Stimulated activated CD4-positive, alpha-beta T cell treated with anti-CD3 and anti-CD28 coated beads, Interleukin-1b, Interleukin-23, amount 100 ng/mL, for 48 hours (primary cell): Measurements from ENCODE around the gene RELB.
"Not testable (repeated sequence)": the region's sequence is repeated elsewhere in the genome, so short reads cannot be mapped to it uniquely, and the experiment has no call there.

Source experiments
- DNase-seq: peaks from one replicate; pipeline ENCODE4 v3.0.0-alpha.2; 2020

RELB gene, protein sequence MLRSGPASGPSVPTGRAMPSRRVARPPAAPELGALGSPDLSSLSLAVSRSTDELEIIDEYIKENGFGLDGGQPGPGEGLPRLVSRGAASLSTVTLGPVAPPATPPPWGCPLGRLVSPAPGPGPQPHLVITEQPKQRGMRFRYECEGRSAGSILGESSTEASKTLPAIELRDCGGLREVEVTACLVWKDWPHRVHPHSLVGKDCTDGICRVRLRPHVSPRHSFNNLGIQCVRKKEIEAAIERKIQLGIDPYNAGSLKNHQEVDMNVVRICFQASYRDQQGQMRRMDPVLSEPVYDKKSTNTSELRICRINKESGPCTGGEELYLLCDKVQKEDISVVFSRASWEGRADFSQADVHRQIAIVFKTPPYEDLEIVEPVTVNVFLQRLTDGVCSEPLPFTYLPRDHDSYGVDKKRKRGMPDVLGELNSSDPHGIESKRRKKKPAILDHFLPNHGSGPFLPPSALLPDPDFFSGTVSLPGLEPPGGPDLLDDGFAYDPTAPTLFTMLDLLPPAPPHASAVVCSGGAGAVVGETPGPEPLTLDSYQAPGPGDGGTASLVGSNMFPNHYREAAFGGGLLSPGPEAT

DNA sequence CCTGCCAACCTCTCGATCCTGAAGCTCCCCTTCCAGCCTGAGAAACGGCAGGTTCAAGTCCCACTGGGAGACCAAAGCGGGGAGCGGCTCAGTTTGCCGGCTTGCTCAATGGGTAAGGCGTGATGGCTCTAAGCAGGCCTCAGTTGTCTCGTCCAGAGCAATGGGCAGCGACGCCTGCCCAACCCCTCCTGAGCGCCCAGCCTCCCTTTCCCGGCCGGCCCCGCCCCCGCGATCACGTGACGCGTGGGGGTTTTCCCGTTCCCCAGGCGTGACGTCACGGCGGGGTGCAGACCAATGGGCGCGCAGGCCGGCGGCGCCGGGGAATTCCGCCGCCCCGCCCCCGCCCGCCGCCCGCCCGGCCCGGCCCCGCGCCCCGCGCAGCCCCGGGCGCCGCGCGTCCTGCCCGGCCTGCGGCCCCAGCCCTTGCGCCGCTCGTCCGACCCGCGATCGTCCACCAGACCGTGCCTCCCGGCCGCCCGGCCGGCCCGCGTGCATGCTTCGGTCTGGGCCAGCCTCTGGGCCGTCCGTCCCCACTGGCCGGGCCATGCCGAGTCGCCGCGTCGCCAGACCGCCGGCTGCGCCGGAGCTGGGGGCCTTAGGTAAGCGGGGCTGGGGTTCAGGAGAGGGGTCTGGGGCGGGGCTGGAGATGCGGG is at the start of gene RELB:
RELB (plus strand) TSS at position 378 of the 653 bp plus-strand sequence; CDS start at position 494, 116 bp downstream.
- DNase-seq, result peak; percentile 95

DNA sequence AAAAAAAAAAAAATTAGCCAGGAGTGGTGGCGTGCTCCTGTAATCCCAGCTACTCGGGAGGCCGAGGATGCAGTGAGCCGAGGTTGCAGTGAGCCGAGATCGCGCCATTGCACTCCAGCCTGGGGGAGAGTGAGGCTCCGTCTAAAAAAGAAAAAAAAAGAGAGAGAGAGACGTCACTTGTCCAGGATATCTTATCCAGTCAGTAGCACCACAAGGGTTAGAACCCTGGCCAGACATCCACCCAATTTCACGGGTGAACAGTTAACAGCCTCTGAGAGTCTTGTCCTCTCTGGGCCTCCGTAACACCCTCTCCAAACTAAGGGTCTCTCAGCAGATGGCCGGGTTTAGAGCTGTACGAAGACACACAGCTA is 47.0 kb upstream of the RELB start:
- no peak for DNase-seq

DNA sequence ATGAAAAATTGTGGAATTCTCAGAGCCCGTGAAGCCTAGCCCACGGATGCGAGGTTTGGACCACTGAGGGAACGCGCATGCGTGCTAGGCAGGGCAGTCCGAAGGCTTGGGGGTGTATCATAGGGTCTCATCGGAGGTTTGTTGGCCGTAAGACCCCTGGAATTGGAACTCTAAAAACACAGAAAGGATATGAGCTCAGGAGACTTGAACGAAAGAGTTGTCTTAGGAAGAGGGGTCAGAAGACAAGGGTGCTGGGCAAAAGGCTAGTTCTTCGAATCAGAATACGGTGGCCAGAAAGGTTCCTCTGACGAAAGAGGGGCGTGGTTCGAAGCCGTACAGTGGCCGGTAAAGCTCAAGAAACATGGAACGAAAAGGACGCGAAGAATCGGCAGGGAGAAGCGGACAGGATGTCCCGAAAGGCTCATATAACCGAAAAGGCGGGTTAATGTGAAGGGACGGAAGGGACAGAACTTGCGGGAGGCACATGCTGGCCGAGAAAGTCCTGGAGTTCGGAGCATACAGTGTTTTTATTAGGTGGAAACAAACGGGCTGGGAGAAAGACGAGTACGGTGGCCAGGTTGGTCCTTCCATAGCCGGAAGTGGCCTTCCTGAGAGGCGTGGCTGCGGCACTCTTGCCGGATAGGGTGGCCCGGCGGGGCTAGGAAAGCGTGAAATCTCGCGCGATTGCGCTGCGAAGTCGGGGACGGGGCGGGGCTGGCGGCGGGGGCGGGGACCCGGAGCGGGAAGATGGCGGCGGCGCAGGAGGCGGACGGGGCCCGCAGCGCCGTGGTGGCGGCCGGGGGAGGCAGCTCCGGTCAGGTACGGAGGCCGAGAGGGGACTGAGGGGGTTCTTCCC is 46.4 kb upstream of the RELB start, which contains the start of gene CLPTM1:
CLPTM1 (plus strand) TSS at position 732 of the 856 bp plus-strand sequence; CDS start at position 748, 16 bp downstream.
- DNase-seq, result peak; percentile 97

DNA sequence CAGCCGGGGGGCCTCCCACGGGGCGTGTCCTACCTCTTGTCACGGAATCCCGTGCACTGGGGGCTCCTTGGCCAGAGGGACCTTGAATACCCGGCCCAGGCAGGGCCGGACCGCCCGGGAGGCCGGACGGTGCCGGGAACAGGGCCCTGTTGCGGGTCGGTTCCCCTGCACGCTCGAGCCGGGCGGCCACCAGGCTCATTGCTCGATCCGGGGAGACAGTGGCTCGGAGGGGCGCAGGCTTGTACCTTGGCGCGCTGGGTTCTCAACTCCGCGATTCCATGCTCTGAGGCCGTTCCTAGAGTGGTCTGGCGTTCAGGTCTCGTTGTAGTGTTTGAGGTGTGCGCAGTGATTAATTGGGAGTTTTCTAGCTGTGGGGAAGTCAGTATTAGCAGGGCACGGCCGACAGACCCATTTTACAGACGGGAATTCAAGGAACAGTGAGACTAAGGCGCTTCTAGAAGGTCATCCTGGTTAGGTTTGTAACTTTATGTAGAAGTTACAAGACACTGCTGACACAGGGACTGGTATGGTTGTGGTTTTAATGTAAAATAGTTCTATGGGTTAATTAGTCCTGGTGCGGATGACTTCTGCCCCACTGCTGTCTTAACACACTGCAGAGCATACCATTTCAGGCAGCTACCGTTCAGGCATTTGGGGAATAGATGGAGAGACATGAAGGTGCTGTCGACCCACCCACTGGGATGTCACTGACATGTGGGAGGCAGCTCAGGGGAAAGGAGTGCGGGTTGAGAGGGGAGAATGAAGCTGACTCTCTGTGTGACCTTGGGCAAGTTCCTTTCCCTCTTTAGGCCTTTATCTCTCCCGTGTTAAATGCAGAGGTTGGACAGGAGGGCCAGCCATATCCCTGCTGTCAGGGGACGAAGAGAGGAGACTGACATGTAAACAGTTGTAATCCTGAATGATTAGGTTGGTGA is 45.5 kb upstream of the RELB start:
- DNase-seq, result no peak

DNA sequence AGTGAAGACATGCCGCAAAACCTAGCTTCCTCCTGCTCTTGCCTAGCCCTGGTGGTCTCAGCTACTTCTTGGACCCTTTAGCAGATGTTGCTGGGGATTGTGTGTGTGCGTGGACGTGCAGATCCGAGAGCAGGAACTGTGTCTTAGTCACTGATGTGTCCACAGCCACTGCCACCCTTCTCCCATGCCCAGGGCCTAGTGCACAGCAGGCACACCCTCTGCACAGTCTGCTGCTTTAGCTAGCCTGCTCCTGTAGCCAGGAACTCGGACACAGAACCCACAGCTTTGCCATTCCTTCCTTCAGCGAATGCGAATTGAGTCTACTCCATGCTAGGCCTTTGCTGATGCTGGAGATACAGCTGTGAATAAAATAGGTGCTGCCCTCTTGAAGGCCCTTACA is 43.7 kb upstream of the RELB start:
- DNase-seq, result no peak

DNA sequence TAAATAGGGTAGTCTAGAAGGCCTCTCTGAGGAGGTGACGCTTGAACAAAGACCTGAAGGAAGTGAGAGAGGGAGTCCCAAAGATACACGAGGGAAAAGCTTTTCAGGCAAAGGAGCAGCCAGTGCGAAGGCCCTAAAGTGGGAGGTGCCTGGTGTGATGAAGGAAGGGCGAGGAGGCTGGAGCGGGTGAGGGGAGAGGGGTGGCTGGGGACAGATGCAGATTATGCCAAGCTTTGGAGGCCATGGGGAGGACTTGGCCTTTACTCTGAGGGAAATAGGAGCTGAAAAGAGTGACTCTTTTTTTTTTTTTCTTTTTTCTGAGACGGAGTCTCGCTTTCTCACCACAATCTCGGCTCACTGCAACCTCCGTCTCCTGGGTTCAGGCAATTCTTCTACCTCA is 43.2 kb upstream of the RELB start:
- DNase-seq, result no peak

DNA sequence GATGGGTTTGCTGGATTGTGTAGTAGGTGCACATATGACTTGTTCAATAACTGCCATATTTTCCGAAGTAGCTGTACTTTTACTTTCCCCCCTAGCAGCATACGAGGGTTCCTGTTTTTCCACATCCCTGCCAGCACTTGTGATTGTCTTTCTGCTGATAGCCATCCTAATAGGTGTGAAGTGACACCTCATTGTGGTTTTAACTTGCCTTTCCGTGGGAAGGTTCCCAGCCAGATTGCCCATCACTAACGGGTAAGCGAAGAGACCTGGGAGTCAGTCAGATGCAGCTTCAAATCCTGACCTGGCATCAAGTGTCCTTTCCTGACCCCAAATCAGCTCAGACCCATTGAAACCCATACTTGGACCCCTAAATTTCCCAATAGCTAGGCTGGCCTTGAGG is 41.6 kb upstream of the RELB start:
- DNase-seq, result no peak

DNA sequence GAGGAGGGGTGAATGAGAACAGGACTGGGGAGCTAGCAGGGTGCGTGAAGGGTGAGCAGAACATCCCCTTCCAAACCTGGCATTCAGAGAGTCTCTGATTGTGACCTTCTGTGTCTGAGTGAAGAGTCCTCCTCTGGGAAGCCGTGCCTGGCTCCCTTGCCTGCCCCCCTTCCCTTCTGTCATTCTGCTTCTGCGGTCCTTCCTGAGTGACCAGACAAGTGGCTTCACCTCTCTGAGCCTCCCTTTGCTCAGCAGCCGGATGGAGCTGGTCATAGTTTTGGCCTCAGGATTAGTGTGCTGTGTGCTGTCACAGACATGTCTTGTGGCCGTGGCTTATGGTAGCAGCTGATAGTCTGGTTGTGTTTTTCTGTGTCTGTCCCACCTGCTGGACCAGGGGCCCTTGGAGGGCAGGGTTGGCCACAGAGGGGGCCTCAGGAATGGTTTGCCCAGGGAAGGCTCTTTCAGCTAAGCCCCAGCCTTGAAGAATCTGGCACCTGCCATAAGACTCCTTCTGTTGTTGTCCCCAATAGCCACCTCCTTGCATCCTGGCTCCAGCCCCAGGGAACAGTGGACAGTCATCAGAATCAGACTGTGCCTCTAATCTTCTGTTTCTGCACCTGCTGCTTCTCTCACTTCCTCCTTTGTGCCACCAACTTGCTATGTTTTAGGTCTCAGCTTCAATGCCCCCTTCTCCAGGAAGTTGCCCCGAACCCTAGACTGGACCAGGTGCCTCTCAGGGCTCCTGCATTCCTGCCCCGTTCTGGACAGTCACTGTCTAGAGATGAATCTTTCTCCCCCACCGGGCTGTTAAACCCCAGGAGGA is 40.1 kb upstream of the RELB start:
- no peak for DNase-seq

DNA sequence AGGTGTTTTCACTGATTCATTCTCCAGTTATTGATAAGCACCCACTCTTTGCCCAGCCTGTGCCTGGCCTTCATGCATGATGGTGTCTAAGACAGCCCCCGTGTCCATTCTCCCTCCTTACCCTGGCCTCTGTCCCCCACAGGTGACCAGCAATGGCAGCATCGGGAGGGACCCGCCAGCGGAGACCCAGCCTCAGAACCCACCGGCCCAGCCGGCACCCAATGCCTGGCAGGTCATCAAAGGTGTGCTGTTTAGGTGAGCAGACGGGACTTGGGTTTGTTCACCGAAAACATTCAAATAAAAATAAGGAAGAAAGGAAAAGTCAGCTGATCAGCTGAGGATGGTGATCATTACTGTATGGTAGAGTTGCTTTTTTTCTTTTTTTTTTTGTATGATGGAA is 39.4 kb upstream of the RELB start:
- no peak for DNase-seq

DNA sequence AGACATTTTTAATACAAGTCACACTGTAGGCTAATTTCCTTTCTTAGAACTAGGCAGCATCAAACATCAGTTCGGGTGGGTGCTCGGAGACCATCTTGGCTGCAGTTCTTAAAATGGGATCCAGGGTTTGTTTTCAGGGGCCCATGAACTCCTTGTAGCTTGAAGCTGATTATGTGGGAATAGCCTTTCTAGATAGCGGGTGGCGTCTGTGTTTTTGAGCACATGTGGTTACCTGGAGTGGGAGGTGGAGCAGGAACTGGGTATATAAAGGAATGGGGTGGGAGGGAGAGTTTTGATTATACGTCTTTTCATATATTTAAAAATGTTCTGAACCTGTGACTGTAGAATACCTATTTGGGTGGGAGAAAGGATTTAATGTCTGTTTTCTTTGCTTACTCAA is 33.1 kb upstream of the RELB start:
- DNase-seq, result no peak

DNA sequence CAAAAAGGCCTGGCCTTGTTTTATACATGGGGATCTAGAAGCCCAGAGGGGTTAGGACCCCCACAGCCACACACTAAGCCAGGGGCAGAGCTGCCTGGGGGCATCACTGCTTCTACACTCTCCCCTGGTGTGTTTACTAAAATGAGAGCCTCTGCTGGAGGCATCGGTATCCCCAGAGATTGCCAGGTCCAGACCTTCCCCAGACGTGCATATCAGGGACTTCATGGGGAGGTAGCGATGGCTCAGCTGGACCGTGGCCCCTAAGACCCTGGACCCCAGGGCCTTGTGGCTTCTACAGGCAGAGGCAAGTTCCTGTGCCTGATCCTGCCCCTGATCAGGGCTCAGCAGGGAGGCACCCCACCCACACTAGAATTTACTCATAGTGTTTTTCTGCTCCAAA is 32.6 kb upstream of the RELB start:
- no peak for DNase-seq

DNA sequence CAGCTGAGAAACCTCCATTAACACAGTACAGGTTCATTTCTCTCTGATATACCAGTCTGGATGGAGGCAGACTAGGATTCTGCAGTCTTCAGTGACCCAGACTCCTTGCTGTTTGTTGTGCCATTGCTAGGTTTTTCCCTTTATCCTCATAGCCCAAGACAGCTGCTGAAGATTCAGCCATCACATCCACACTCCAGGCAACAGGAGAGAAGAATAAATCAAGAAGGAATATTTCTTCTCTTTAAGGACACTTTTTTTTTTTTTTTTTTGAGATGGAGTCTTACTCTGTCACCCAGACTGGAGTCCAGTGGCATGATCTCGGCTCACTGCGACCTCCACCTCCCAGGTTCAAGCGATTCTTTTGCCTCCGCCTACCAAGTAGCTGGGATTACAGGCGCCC is 31.8 kb upstream of the RELB start:
- no peak for DNase-seq

DNA sequence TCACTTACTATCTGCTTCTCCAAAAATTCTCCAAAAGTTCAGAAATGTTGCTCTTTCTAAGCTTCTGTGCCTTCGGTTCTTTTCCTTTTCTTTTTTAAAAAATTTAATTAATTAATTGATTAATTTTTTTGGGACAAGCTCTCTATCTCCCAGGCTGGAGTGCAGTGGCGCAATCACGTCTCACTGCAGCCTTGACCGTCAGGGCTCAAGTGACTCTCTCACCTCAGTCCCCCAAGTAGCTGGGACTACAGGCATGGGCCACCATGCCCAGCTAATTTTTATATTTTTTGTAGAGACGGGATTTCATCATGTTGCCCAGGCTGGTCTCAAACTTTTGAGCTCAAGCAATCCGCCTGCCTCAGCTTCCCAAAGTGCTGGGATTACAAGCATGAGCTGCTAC is 29.8 kb upstream of the RELB start:
- not testable (repeated sequence) for DNase-seq

DNA sequence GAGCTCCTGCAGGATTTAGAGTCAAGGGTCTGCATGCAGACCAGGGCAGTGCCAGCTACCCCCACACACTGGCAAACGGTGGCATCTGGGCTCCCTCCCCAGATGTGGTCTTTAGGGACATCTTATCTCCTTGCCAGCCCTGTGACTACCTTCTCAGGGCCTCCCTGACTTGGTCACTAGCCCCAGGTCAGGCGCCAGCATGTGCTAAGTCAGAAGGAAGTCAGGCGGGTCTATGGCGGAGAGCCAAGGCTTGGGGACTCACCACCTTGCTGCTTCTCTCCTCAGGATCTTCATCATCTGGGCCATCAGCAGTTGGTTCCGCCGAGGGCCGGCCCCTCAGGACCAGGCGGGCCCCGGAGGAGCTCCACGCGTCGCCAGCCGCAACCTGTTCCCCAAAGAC is 28.5 kb upstream of the RELB start:
- DNase-seq, result no peak

DNA sequence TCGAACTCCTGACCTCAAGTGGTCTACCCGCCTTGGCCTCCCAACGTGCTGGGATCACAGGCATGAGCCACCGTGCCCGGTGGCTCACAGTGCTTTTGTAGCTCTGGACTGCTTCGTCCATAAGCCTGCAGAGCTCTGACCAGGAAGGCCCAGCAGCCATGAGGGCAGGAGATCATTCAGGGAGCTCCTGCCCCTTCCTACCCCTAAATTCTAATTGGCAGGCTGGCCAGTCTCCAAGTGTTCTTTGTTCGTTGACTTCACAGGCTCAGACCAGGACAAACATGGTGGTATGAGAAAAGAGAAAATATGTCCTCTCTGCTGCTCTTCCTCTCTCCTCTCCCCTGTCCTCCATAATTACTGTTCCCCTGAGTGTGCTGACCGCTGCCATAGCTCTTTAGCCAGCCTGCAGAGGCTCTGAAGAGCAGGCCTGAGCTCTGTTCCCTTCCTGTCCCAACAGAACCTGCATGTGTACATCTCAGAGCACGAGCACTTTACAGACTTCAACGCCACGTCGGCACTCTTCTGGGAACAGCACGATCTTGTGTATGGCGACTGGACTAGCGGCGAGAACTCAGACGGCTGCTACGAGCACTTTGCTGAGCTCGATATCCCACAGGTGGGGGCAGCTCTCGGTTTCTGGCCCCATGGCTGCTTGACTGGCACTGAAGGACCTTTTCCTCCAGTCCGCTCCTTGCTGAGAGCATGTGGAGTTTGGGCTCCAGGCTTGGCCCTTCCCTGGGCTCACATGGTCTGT is 27.1 kb upstream of the RELB start:
- DNase-seq, result no peak

DNA sequence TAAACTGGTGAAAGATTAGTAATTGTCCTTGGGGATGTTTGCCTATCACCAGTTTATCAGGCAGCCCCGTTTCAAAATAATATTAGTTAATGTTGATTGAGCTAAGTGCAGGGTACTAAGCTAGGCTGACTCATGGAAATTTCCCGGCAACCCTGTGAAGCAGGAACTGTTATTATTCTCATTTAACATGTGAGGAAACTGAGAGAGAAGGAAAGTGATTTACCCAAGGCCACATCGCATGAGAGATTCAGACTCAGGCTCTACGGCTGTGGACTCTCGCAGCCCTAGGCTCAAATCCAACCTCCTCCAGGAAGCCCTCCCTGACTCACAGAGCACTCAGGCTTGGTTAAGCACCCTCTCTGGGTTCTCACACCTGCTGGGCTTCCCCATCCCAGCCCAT is 26.4 kb upstream of the RELB start:
- no peak for DNase-seq

DNA sequence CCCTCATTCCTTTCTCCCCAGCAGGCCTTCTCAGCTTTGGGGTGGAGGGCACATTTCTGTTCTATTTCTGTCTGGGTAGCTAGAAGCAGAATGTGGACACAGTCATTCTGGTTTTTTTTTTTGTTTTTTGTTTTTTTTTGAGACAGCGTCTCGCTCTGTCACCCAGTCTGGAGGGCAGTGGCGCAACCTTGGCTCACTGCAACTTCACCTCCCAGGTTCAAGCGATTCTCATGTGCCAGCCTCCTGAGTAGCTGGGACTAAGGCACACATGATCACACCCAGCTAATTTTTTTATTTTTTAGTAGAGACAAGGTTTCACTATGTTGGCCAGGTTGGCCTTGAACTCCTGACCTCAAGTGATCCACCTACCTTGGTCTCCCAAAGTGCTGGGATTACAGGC is 25.8 kb upstream of the RELB start:
- no peak for DNase-seq

DNA sequence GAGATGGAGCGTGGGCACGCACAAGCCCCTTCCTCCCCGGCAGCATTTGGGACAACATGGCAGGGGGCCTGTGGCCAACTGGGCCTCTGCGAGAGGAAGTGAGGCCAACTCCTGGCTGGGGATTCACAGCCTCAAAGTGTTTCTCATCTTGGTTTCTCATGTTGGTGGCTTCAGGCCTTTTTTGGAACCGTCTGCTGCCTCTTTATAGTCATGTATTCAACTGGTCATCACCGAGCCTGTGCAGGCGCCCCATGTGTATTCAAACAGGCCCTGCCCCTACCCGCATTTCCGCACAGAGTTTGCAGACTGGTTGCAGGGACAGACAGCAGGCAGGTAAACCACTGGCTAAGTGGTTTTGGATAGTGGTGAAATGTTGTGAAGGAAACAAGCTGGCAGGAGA is 17.3 kb upstream of the RELB start:
- no peak for DNase-seq

DNA sequence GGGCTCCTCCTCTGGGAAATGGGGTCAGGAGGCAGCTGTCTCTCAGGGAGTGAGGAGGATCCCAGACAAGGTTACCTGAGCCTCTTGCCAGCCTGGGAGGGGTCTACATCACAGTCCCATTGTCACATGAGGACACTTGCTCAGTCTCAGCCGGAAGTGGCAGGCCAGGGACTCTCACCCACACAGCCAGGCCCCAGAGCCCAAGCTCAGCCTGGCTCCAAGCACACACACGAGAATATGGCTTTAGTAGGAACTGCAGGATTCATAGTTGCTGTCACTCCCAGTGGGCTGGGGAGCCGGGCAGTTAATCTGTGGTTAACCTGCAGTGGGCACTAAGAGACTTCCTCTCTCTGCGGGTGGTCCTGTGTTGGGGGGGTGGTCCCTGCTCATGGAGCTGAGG is 15.8 kb upstream of the RELB start:
- DNase-seq, result no peak

DNA sequence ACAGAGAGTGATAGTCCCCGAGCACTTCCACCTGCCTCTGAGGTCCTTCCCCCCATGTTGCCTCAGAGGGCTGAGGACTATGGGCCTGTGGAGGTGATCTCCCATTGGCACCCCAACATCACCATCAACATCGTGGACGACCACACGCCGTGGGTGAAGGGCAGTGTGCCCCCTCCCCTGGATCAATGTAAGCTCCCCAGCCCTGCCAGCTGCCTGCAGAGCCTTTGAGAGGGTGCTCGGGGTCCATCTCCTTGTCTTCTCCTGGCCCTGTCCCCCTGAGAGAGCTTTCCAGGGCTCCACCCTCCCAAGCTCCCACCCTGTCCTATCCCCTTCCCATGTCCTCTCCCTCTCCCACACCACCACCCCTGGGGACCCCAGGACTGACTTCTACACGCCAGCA is 14.9 kb upstream of the RELB start:
- DNase-seq, result no peak
